ENCODE results near the gene LRRC25.

LRRC25 gene

DNA sequence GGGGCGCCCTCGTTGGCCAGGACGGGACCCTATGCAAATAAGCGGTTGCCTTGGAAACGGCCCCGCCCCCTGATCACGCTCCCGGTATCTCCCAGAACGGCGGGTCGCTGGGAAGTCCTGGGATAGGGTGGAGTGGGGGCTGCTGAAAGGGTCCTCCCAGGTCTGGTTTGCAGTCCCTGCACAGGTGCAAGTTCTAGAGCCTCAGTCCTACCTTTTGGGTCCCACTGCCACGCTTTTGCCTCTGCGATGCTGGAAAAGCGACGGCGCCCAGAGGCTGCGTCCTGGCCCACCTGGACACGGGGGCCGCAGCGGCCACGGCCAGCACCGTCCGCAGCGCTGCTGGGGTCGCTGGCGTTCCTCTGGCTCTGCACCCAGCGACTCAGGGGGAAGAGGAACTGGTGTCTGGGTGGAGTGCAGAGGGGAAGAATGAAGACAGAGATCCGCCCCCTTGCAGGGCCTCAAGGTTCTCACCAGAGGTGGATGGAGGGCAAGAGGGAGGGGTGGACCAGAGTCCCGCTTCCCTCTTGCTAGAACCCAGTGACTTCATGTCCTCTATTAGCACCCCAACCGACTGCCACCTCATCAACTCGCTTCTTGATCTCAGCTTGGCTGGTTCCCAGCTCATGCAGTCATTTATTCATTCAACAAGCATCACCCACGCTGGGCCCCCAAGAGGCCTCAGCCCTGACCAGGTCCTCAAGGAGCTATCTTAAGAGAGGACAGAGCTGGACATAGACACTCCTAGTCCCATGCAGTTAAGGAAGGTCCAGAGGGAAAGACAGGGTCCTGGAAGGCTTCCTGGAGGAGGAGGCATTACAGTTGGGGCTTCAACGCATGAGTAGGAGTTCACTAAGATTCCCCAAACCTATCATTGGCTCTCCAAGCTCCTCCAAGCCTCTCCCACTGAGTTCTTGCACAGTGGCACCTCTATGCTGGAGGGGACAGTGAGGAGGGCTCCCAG, at the start of gene LRRC25:
Gene LRRC25 (minus strand): TSS at position 381 of the 961 bp plus-strand sequence. CDS start 659 bp downstream, outside the sequence.
- H3K9me3 ChIP-seq, result no peaks in the 10 kb centered on the region
- DNase-seq, result peak; percentile 59 to 78
- intact Hi-C loops (cut with DNase I; ENCODE audit: low total_unique reads), result loop anchor here (5.0 kb wide), 1 partner anchor 45 kb away; no protein-coding TSS in a partner anchor
- H3K4me3 ChIP-seq, result peak within 1 kb of the TSS; percentile 34 to 39
- no peaks in the 10 kb centered on the region for H3K36me3 ChIP-seq
- TF ChIP-seq, protein P1, sequence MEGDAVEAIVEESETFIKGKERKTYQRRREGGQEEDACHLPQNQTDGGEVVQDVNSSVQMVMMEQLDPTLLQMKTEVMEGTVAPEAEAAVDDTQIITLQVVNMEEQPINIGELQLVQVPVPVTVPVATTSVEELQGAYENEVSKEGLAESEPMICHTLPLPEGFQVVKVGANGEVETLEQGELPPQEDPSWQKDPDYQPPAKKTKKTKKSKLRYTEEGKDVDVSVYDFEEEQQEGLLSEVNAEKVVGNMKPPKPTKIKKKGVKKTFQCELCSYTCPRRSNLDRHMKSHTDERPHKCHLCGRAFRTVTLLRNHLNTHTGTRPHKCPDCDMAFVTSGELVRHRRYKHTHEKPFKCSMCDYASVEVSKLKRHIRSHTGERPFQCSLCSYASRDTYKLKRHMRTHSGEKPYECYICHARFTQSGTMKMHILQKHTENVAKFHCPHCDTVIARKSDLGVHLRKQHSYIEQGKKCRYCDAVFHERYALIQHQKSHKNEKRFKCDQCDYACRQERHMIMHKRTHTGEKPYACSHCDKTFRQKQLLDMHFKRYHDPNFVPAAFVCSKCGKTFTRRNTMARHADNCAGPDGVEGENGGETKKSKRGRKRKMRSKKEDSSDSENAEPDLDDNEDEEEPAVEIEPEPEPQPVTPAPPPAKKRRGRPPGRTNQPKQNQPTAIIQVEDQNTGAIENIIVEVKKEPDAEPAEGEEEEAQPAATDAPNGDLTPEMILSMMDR (IDR thresholded peaks at IDR 0.05), result no peak
- H3K27me3 ChIP-seq, result peaks cover 0 to 40% of the 10 kb centered on the region in 2 donors
- no peaks in the 10 kb centered on the region for H3K4me1 ChIP-seq
- H3K27ac ChIP-seq, result no peak within 1 kb of the TSS

GRCh38 chr19:18446811-18447359, 49.5 kb upstream of the LRRC25 start:
- Histone ChIP-seq H3K27me3 (no peaks in the 10 kb centered on the region), H3K4me3 (no peak overlapping the region), H3K4me1 (peaks cover 0 to 12% (median 5%) of the 10 kb centered on the region in 4 donors), H3K9me3 (no peaks in the 10 kb centered on the region), H3K36me3 (peaks cover 62 to 91% (median 73%) of the 10 kb centered on the region in 3 donors), H3K27ac (no peak overlapping the region)
- TF ChIP-seq, protein P1 (IDR thresholded peaks at IDR 0.05), result no peak
- no peak for DNase-seq
- intact Hi-C loops (cut with DNase I; ENCODE audit: low total_unique reads), result no loop called here

GRCh38 chr19:18446145-18446810, 48.9 kb upstream of the LRRC25 start:
- TF ChIP-seq, protein P1 (IDR thresholded peaks at IDR 0.05), result no peak
- intact Hi-C loops (cut with DNase I; ENCODE audit: low total_unique reads), result no loop called here
- H3K4me1 ChIP-seq, result peaks cover 0 to 11% (median 4%) of the 10 kb centered on the region in 4 donors
- no peak overlapping the region for H3K4me3 ChIP-seq
- H3K9me3 ChIP-seq, result no peaks in the 10 kb centered on the region
- peaks cover 62 to 89% (median 67%) of the 10 kb centered on the region in 3 donors for H3K36me3 ChIP-seq
- H3K27ac ChIP-seq, result no peak overlapping the region
- no peak for DNase-seq
- no peaks in the 10 kb centered on the region for H3K27me3 ChIP-seq

- Histone ChIP-seq H3K4me3 (no peak overlapping the region), H3K27ac (no peak overlapping the region), H3K36me3 (peaks cover 59 to 89% (median 60%) of the 10 kb centered on the region in 3 donors), H3K4me1 (peaks cover 0 to 2% (median under 1%) of the 10 kb centered on the region in 4 donors), H3K9me3 (no peaks in the 10 kb centered on the region), H3K27me3 (no peaks in the 10 kb centered on the region)
- DNase-seq, result no peak
- intact Hi-C loops (cut with DNase I; ENCODE audit: low total_unique reads), result no loop called here
- TF ChIP-seq, protein P1 (IDR thresholded peaks at IDR 0.05), result no peak
Measured at GRCh38 chr19:18445262-18445948, 48.0 kb upstream of the LRRC25 start.

DNA sequence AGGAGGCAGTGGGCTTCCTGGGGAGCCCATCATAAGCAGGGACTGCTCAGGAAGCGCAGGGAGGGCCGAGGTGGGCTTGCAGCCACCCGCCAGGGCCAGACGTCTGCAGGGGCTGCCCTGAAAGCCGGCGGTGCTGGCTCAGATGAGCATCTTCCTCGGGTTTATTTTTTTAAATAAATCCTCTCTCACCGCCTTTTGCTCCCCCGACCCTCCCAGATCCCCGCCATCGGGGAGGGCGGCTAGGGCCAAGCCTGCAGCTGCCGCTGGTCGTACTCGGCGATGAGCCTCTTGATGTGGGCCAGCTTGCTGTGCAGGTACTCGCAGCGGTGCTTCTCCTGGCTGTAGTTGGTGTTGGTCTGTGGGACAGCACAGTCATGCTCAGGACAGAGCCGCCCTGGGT, 47.1 kb upstream of the LRRC25 start:
- H3K36me3 ChIP-seq, result peaks cover 50 to 80% (median 51%) of the 10 kb centered on the region in 3 donors
- H3K4me1 ChIP-seq, result peaks cover 0 to 7% (median under 1%) of the 10 kb centered on the region in 4 donors
- DNase-seq, result no peak
- H3K27me3 ChIP-seq, result no peaks in the 10 kb centered on the region
- intact Hi-C loops (cut with DNase I; ENCODE audit: low total_unique reads), result no loop called here
- no peak overlapping the region for H3K4me3 ChIP-seq
- H3K9me3 ChIP-seq, result no peaks in the 10 kb centered on the region
- no peak overlapping the region for H3K27ac ChIP-seq
- TF ChIP-seq, protein P1 (IDR thresholded peaks at IDR 0.05), result no peak
